Transverse colon (tissue), 4 donors: ENCODE measurements around the gene KRT72. TPM values are rescaled to one million over a fixed set of nuclear protein-coding genes. Genes with fewer than 3 reads are reported as not detected.

Source experiments
- DNase-seq: peaks from one replicate; pipeline ENCODE4 v3.0.0-alpha.2; 2019
- H3K27ac ChIP-seq, 4 donors: fragments of 200-600 bp; sonication (generic); 2 replicates each; pipeline ENCODE4 v1.5.1; 2016 to 2018; ENCODE audit warnings: inconsistent platforms in 4 of 4
- H3K27me3 ChIP-seq: fragments of 200-600 bp; sonication (generic); 2 replicates; pipeline ENCODE4 v1.5.1; 2017; ENCODE audit warnings: inconsistent platforms
- H3K36me3 ChIP-seq, 4 donors: fragments of 200-600 bp; sonication (generic); 2 replicates each; pipeline ENCODE4 v1.5.1; 2017 to 2019; ENCODE audit warnings: inconsistent platforms in 4 of 4
- H3K4me1 ChIP-seq, 4 donors: fragments of 200-600 bp; sonication (generic); 2 replicates each; pipeline ENCODE4 v1.5.1; 2017 to 2020; ENCODE audit warnings: inconsistent platforms in 4 of 4
- H3K4me3 ChIP-seq, 4 donors: fragments of 200-600 bp; sonication (generic); 1 replicate in 1 of 4; 2 replicates in 3 of 4; pipeline versions ENCODE4 v1.5.1 to v1.6.1; 2017 to 2019; ENCODE audit warnings: inconsistent platforms in 4 of 4
- H3K9me3 ChIP-seq, 2 donors: fragments of 200-600 bp; sonication (generic); 2 replicates each; pipeline ENCODE4 v1.5.1; 2017 to 2019; ENCODE audit warnings: inconsistent platforms in 2 of 2
- EP300 ChIP-seq: sonication (generic); formaldehyde crosslinking; IDR thresholded peaks from one replicate; pipeline ENCODE4 v1.6.1; 2017; ENCODE audit warnings: antibody characterized with exemption, low read depth
- POLR2A ChIP-seq: fragments of 450-650 bp; IDR thresholded peaks from one replicate; pipeline ENCODE4 v1.6.1; 2016; ENCODE audit warnings: antibody characterized with exemption, mild to moderate bottlenecking, moderate library complexity
- POLR2AphosphoS5 ChIP-seq, 3 donors: sonication (generic); formaldehyde crosslinking; IDR thresholded peaks; one replicate each; pipeline ENCODE4 v1.6.1; 2016; ENCODE audit warnings: antibody characterized with exemption in 3 of 3
- WGBS, 2 donors: methylation state at CpG; one replicate each; pipeline ENCODE4 v1.1.5; 2018; ENCODE audit warnings: low coverage in 1 of 2; 5-methylcytosine and 5-hydroxymethylcytosine counted together
- in situ Hi-C, 4 donors: fragments of 200-750 bp; cut with MboI; loops; one replicate each; pipeline versions ENCODE4 v1.15.0 to v1.15.1; 2017; ENCODE audit warnings: low sequenced_read_pairs in 3 of 4, low pct_ligation_motif_present in 1 of 4, low pct_unique_long_range_greater_than_20kb in 1 of 4
- intact Hi-C: fragments of 100-400 bp; cut with DNase I; formaldehyde crosslinking; loops from one replicate; pipeline ENCODE4 v1.15.1; 2023; ENCODE audit warnings: low total_unique reads
- total RNA-seq, 4 donors: library from RNA; depleted of rRNA; stranded (reverse); fragments of >200 nt; gene quantifications; one replicate each; pipeline ENCODE4 v1.1.0, GENCODE V29; 2016
- TF ChIP-seq, protein P1 (sequence below), 5 experiments: fragments of 200-600 bp in 3 of 5; fragments of 450-650 bp in 2 of 5; sonication (generic) in 3 of 5; IDR thresholded peaks; 1 replicate in 2 of 5; 2 replicates in 3 of 5; pipeline ENCODE4 v1.5.1; 2016 to 2017; ENCODE audit warnings: antibody characterized with exemption in 5 of 5, inconsistent platforms in 3 of 5, mild to moderate bottlenecking in 2 of 5, moderate library complexity in 1 of 5

Gene KRT72
- total RNA-seq, 4 donors from 2014 or later = not detected

GRCh38 chr12:52555577-52555976, 45.7 kb downstream of the KRT72 start:
- H3K9me3 ChIP-seq = no peaks in the 10 kb centered on the region
- H3K36me3 ChIP-seq = no peaks in the 10 kb centered on the region
- H3K4me3 ChIP-seq = no peak overlapping the region
- no peak overlapping the region for H3K27ac ChIP-seq
- no peak for DNase-seq
- WGBS, 2 donors = 60 to 65% methylated on average over 3 to 6 of the region's 6 CpGs
- TF ChIP-seq EP300 = no peak
- TF ChIP-seq, protein P1, sequence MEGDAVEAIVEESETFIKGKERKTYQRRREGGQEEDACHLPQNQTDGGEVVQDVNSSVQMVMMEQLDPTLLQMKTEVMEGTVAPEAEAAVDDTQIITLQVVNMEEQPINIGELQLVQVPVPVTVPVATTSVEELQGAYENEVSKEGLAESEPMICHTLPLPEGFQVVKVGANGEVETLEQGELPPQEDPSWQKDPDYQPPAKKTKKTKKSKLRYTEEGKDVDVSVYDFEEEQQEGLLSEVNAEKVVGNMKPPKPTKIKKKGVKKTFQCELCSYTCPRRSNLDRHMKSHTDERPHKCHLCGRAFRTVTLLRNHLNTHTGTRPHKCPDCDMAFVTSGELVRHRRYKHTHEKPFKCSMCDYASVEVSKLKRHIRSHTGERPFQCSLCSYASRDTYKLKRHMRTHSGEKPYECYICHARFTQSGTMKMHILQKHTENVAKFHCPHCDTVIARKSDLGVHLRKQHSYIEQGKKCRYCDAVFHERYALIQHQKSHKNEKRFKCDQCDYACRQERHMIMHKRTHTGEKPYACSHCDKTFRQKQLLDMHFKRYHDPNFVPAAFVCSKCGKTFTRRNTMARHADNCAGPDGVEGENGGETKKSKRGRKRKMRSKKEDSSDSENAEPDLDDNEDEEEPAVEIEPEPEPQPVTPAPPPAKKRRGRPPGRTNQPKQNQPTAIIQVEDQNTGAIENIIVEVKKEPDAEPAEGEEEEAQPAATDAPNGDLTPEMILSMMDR (IDR thresholded peaks at IDR 0.05) = no peak
- no peak for TF ChIP-seq POLR2A
- TF ChIP-seq POLR2AphosphoS5 (IDR thresholded peaks at IDR 0.05) = no peak
- H3K4me1 ChIP-seq = no peaks in the 10 kb centered on the region
- H3K27me3 ChIP-seq = peaks cover 6% of the 10 kb centered on the region
- in situ Hi-C loops = no loop called here
- intact Hi-C loops = no loop called here

DNA sequence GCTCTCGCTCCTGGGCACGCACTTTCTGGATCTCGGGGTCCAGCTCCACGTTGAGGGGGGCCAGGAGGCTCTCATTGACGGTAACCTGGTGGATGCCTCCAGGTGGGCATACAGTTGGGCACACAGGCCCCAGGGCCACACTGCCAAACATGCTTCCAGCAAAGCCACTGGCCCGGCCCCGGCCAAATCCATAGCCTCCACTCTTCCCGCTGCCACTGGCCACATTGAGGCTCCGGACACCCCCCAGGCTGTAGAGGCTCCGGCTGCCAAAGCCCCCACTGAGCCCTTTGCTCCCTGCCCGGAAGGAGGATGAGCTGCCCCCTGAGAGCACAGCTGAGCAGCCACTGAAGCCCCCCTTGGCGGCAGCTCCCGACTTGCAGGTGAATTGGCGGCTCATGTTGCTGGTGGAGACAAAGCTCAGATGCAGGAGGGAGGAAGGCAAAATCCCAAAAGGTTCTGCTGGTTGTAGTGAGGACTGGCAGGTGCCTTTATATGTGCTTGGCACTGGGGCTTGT, 48.5 kb downstream of the KRT72 start, which contains the start of gene KRT71:
Gene KRT71, minus strand, starts transcription at position 465 of the 515 bp plus-strand sequence. Its CDS starts 68 bp downstream, at position 397.
- Histone ChIP-seq H3K4me3 (no peak within 1 kb of the TSS), H3K36me3 (no peaks in the 10 kb centered on the region), H3K27ac (no peak within 1 kb of the TSS), H3K27me3 (peaks cover 4% of the 10 kb centered on the region), H3K4me1 (no peaks in the 10 kb centered on the region), H3K9me3 (no peaks in the 10 kb centered on the region)
- WGBS, 2 donors = 90% methylated on average over 12 of the region's 14 CpGs; no CpG with 5 or more reads in 1 of the 2 donors
- no peak for TF ChIP-seq EP300
- TF ChIP-seq POLR2AphosphoS5 (IDR thresholded peaks at IDR 0.05) = no peak
- no peak for TF ChIP-seq POLR2A
- TF ChIP-seq, protein P1 (IDR thresholded peaks at IDR 0.05) = no peak
- intact Hi-C loops = no loop called here
- DNase-seq = no peak
- in situ Hi-C loops = no loop called here

- no peak for DNase-seq
- in situ Hi-C loops = no loop called here
- WGBS, 2 donors = 47 to 70% methylated on average over 2 to 5 of the region's 5 CpGs
- no peak overlapping the region for H3K4me3 ChIP-seq
- no peak overlapping the region for H3K27ac ChIP-seq
- H3K9me3 ChIP-seq = no peaks in the 10 kb centered on the region
- no peaks in the 10 kb centered on the region for H3K27me3 ChIP-seq
- TF ChIP-seq EP300 = no peak
- no peak for TF ChIP-seq POLR2AphosphoS5 (IDR thresholded peaks at IDR 0.05)
- TF ChIP-seq, protein P1 (IDR thresholded peaks at IDR 0.05) = no peak
- TF ChIP-seq POLR2A = no peak
- no peaks in the 10 kb centered on the region for H3K36me3 ChIP-seq
- intact Hi-C loops = no loop called here
- H3K4me1 ChIP-seq = no peaks in the 10 kb centered on the region
Measured at GRCh38 chr12:52552055-52552454, 49.2 kb downstream of the KRT72 start.

- WGBS, 2 donors = 55% methylated on average over 6 of the region's 6 CpGs; no CpG with 5 or more reads in 1 of the 2 donors
- intact Hi-C loops = no loop called here
- Histone ChIP-seq H3K27ac (no peak overlapping the region), H3K4me3 (no peak overlapping the region), H3K27me3 (no peaks in the 10 kb centered on the region), H3K36me3 (no peaks in the 10 kb centered on the region), H3K4me1 (no peaks in the 10 kb centered on the region), H3K9me3 (no peaks in the 10 kb centered on the region)
- TF ChIP-seq POLR2A (no peak), EP300 (no peak), POLR2AphosphoS5 (IDR thresholded peaks at IDR 0.05) (no peak)
- TF ChIP-seq, protein P1 (IDR thresholded peaks at IDR 0.05) = no peak
- no peak for DNase-seq
- in situ Hi-C loops = no loop called here
Measured at GRCh38 chr12:52551216-52551865, 49.9 kb downstream of the KRT72 start.
